HG03469 (cell line): ENCODE data around the gene INPP5E.

Experiments
- ATAC-seq: cut with Tn5 transposase; IDR thresholded peaks from one replicate; pipeline ENCODE4 v1.9.1; 2021; ENCODE audit warnings: mild to moderate bottlenecking, moderate library complexity, moderate number of reproducible peaks; ENCODE audit not compliant: unreplicated experiment

INPP5E gene

GRCh38 chr9:136391737-136392537, 47.7 kb downstream of the INPP5E start:
- no peak for ATAC-seq

GRCh38 chr9:136389396-136389795, 50.2 kb downstream of the INPP5E start:
- ATAC-seq = no peak

GRCh38 chr9:136387217-136387616, 52.4 kb downstream of the INPP5E start:
- ATAC-seq = no peak

GRCh38 chr9:136386018-136386417, 53.6 kb downstream of the INPP5E start:
- no peak for ATAC-seq

- no peak for ATAC-seq
These were observed 54.6 kb downstream of the INPP5E start for GRCh38 chr9:136385015-136385414.

- ATAC-seq = no peak
These were observed 56.2 kb downstream of the INPP5E start for GRCh38 chr9:136383436-136383835.

GRCh38 chr9:136381966-136382513, 57.6 kb downstream of the INPP5E start:
- ATAC-seq = no peak

- no peak for ATAC-seq
These were observed 58.3 kb downstream of the INPP5E start for GRCh38 chr9:136381311-136381710.

- ATAC-seq = no peak
These were observed 59.3 kb downstream of the INPP5E start for GRCh38 chr9:136380381-136380780.

- no peak for ATAC-seq
These were observed 59.8 kb downstream of the INPP5E start for GRCh38 chr9:136379891-136380290.

- no peak for ATAC-seq
These were observed 60.2 kb downstream of the INPP5E start for GRCh38 chr9:136379401-136379800.

GRCh38 chr9:136379003-136379287, 60.7 kb downstream of the INPP5E start:
- no peak for ATAC-seq
